Keratinocyte (primary cell): ENCODE measurements around the gene PRKCE. TPM values are rescaled to one million over a fixed set of nuclear protein-coding genes. Genes with fewer than 3 reads are reported as not detected.

Source experiments
- DNase-seq: peaks from one replicate; pipeline ENCODE4 v3.0.0-alpha.2; 2011; ENCODE audit warnings: low read depth, missing footprints, low spot score
- FAIRE-seq: peaks from 2 replicates; lab custom pipeline; 2011; peaks lifted over from hg19 to GRCh38; lab: Jason Lieb, UNC
- H2AFZ ChIP-seq: 2 replicates; pipeline ENCODE4 v1.6.0; 2012; ENCODE audit warnings: low read length, control low read depth, inconsistent platforms; ENCODE audit not compliant: control insufficient read depth
- H3K27ac ChIP-seq: 2 replicates; pipeline ENCODE4 v1.5.1; 2011; ENCODE audit warnings: low read length; ENCODE audit not compliant: control insufficient read depth, insufficient read depth
- H3K27me3 ChIP-seq: 3 replicates; pipeline ENCODE4 v1.6.0; 2011; ENCODE audit warnings: low read length; ENCODE audit not compliant: control insufficient read depth, insufficient read depth; ENCODE audit errors: extremely low read depth
- H3K36me3 ChIP-seq, 2 experiments: 2 replicates in 1 of 2; 3 replicates in 1 of 2; pipeline ENCODE4 v1.5.1; 2011; ENCODE audit warnings: low read length in 2 of 2, mild to moderate bottlenecking in 1 of 2; ENCODE audit not compliant: control insufficient read depth in 2 of 2, insufficient read depth in 2 of 2; ENCODE audit errors: extremely low read depth in 1 of 2
- H3K4me1 ChIP-seq: 3 replicates; pipeline ENCODE4 v1.5.1; 2011; ENCODE audit warnings: low read length; ENCODE audit not compliant: control insufficient read depth, insufficient read depth; ENCODE audit errors: extremely low read depth
- H3K4me2 ChIP-seq: 3 replicates; pipeline ENCODE4 v1.6.0; 2011; ENCODE audit warnings: low read depth, low read length; ENCODE audit not compliant: control insufficient read depth, insufficient read depth; ENCODE audit errors: extremely low read depth
- H3K4me3 ChIP-seq, 3 experiments: fragments of 200-600 bp in 1 of 3; sonication (generic) in 1 of 3; 2 replicates in 2 of 3; 3 replicates in 1 of 3; pipeline ENCODE4 v1.5.1; 2011 to 2016; ENCODE audit warnings: low read length in 3 of 3, mild to moderate bottlenecking in 3 of 3, control low read depth in 2 of 3, inconsistent platforms in 1 of 3, low read depth in 1 of 3, mixed read lengths in 1 of 3, mixed run types in 1 of 3, moderate library complexity in 1 of 3; ENCODE audit not compliant: control insufficient read depth in 2 of 3, insufficient read depth in 2 of 3; ENCODE audit errors: extremely low read depth in 1 of 3
- H3K79me2 ChIP-seq: 2 replicates; pipeline ENCODE4 v1.6.0; 2012; ENCODE audit warnings: low read length; ENCODE audit not compliant: control insufficient read depth, insufficient read depth
- H3K9ac ChIP-seq: 3 replicates; pipeline ENCODE4 v1.6.0; 2011; ENCODE audit warnings: low read length; ENCODE audit not compliant: control insufficient read depth, insufficient read depth; ENCODE audit errors: extremely low read depth
- H3K9me1 ChIP-seq: 3 replicates; pipeline ENCODE4 v1.6.0; 2011; ENCODE audit warnings: low read length; ENCODE audit not compliant: control insufficient read depth, insufficient read depth; ENCODE audit errors: extremely low read depth
- H3K9me3 ChIP-seq: 2 replicates; pipeline ENCODE4 v1.5.1; 2012; ENCODE audit warnings: low read depth, low read length; ENCODE audit not compliant: control insufficient read depth
- H4K20me1 ChIP-seq: 3 replicates; pipeline ENCODE4 v1.6.0; 2011; ENCODE audit warnings: low read length; ENCODE audit not compliant: control insufficient read depth, insufficient read depth; ENCODE audit errors: extremely low read depth
- CTCF ChIP-seq, 3 experiments: IDR thresholded peaks in 1 of 3; conservative IDR thresholded peaks in 1 of 3; optimal IDR thresholded peaks in 1 of 3; 2 replicates in 2 of 3; 3 replicates in 1 of 3; pipeline versions ENCODE3 to v1.5.1; 2011; ENCODE audit warnings: low read length in 3 of 3, mild to moderate bottlenecking in 3 of 3, moderate library complexity in 2 of 3, control low read depth in 1 of 3, inconsistent platforms in 1 of 3; ENCODE audit not compliant: insufficient read depth in 2 of 3; ENCODE audit errors: extremely low read depth in 1 of 3
- EZH2 ChIP-seq: IDR thresholded peaks from one replicate; pipeline ENCODE4 v1.6.1; 2012; ENCODE audit warnings: inconsistent platforms, mild to moderate bottlenecking, low read length, moderate library complexity
- dilution Hi-C: fragments of 300-500 bp; cut with MboI; formaldehyde crosslinking; loops from one replicate; pipeline ENCODE4 v1.7.0; 2020; ENCODE audit warnings: low sequenced_read_pairs; ENCODE audit not compliant: extremely low pct_ligation_motif_present
- polyA plus RNA-seq, 5 experiments: library from polyadenylated mRNA; depleted of rRNA in 3 of 5; stranded (reverse) in 3 of 5; stranded (forward) in 1 of 5; unstranded in 1 of 5; fragments of >200 nt; gene quantifications; 1 replicate in 1 of 5; 2 replicates in 3 of 5; 3 replicates in 1 of 5; pipeline versions ENCODE4 v1.2.1 to v1.2.3, GENCODE V29; 2011 to 2012; ENCODE audit warnings: missing spikeins in 2 of 5, low read depth in 1 of 5, low replicate concordance in 1 of 5

The PRKCE gene
- polyA plus RNA-seq, 1 donor (not counting 4 experiments of a cell fraction or from before 2014, with no cell fraction given) = 2.0 TPM

- Histone ChIP-seq H4K20me1 (no peaks in the 10 kb centered on the region), H3K4me3 (no peak overlapping the region), H3K9me3 (no peaks in the 10 kb centered on the region)
These were observed 199.6 kb downstream of the PRKCE start for GRCh38 chr2:45851111-45851510.

GRCh38 chr2:45851576-45852304 lies 200.3 kb downstream of the PRKCE start:
- H3K79me2 ChIP-seq = no peaks in the 10 kb centered on the region
- H3K4me1 ChIP-seq = peaks cover 33% of the 10 kb centered on the region
- dilution Hi-C loops = no loop called here
- no peak overlapping the region for H2AFZ ChIP-seq
- FAIRE-seq (peak; percentile 65), DNase-seq (peak; percentile 66)
- no peak overlapping the region for H3K27ac ChIP-seq
- no peak overlapping the region for H3K4me2 ChIP-seq
- H4K20me1 ChIP-seq = no peaks in the 10 kb centered on the region
- no peaks in the 10 kb centered on the region for H3K9me3 ChIP-seq
- H3K9me1 ChIP-seq = no peaks in the 10 kb centered on the region
- H3K9ac ChIP-seq = no peak overlapping the region
- no peak overlapping the region for H3K4me3 ChIP-seq
- H3K27me3 ChIP-seq = no peaks in the 10 kb centered on the region
- no peaks in the 10 kb centered on the region for H3K36me3 ChIP-seq
- TF ChIP-seq EZH2 = no peak
- TF ChIP-seq CTCF (optimal IDR thresholded peaks at IDR 0.05 in 1 of 3, IDR thresholded peaks at IDR 0.05 in 1 of 3, conservative IDR thresholded peaks at IDR 0.05 in 1 of 3; ENCODE audit: extremely low read depth in 1 of 3, insufficient read depth in 2 of 3, low read length in 3 of 3) = no peak

More at GRCh38 chr2:45851111-45851510, 199.6 kb downstream of the PRKCE start:
- Histone ChIP-seq H3K36me3 (no peaks in the 10 kb centered on the region), H3K27me3 (no peaks in the 10 kb centered on the region), H3K9ac (no peak overlapping the region), H3K9me1 (no peaks in the 10 kb centered on the region), H2AFZ (no peak overlapping the region), H3K4me2 (no peak overlapping the region), H3K4me1 (peaks cover 33% of the 10 kb centered on the region), H3K79me2 (no peaks in the 10 kb centered on the region), H3K27ac (no peak overlapping the region)
- DNase-seq (no peak), FAIRE-seq (no peak)
- TF ChIP-seq CTCF (optimal IDR thresholded peaks at IDR 0.05 in 1 of 3, IDR thresholded peaks at IDR 0.05 in 1 of 3, conservative IDR thresholded peaks at IDR 0.05 in 1 of 3; ENCODE audit: extremely low read depth in 1 of 3, insufficient read depth in 2 of 3, low read length in 3 of 3) (no peak), EZH2 (no peak)
- dilution Hi-C loops = no loop called here
